NOMO-1 treated with dmso at 0.1 percent for 144 hours (cell line): ENCODE measurements around the gene RALGDS.
"Not testable (repeated sequence)": the region's sequence is repeated elsewhere in the genome, so short reads cannot be mapped to it uniquely, and the experiment has no call there.

Source experiments
- DNase-seq: peaks from one replicate; lab custom pipeline; 2025; ENCODE audit not compliant: unreplicated experiment; lab: John Stamatoyannopoulos, UW

RALGDS gene

DNA sequence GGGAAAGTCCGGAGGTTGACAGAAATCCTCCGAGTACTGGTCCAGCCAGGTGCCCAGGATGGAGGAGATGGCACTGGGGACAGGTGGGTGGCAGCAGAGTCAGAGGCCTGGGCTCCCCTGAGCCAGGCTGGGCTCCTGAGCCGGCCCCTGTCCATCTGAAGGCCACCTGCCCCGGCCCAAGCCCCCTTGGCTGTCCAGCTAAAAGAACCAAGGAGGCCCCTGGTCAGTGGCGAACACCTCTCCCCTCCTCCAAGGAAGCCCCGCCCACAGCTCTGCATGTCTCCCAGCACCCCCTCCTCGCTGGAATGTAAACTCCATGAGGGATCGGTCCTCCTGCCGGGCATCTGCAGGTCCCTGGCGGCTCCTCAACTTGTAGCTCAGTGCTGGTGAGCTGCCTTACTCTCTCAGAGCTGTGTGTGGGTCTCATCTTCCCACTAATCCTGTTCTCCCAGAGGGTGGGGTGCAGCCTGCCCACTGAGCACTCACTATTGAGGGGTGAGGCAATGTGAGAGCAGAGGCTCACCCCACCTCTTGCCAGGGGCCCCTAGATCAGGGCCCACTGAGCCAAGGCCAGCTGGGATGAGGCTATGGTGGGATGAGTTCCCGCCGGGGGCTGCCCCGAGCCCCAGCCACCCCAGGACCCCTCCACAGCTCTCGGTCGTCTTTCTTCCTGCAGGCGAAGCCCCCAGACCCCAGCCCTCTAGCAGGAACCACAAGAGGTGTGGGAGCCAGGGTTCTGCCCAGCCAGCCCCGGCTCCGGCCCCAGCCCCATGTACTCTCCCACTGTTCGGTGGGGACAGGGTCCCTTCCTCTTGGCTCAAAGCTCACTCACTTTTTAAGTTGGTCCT, 12.0 kb downstream of the RALGDS start:
- no peak for DNase-seq

DNA sequence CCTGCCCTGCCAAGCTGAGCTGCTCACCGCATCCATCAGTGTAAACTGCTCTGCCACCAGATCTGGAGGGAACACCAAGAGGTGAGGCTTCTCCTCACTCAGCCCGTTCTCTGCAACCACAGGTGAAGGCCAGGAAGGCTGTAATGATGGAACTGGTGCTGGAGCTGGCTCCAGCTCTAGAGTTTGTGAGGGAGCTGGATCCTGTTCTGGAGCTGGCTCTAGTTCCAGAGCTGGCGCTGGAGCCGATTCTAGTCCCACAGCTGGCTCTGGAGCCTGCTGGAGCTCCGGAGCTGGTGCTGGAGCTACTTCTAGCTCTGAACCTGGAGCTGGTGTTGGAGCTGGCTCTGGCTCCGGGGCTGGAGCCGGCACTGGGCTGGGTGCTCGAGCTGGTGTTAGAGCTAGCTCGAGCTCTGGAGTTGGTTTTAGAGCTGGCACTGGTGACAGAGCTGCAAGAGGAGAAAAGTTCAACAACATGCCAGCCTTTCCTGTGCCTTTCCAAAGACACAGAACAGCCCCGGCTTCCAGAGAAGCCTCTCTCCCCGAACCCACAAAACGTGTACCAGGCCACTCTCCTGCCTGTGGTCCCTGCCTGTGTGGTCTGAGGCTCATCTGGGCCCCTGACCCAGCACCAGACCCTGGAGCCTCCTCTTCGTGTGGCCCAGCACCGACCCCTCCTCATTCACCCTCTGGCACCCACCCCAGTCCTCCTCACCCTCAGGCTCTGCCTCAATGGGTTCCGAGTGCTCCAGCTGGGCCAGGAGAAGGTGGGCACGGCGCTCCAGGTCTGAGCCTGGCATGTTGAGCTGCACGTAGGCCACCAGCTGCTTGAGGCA, 12.9 kb downstream of the RALGDS start:
- DNase-seq, result no peak

DNA sequence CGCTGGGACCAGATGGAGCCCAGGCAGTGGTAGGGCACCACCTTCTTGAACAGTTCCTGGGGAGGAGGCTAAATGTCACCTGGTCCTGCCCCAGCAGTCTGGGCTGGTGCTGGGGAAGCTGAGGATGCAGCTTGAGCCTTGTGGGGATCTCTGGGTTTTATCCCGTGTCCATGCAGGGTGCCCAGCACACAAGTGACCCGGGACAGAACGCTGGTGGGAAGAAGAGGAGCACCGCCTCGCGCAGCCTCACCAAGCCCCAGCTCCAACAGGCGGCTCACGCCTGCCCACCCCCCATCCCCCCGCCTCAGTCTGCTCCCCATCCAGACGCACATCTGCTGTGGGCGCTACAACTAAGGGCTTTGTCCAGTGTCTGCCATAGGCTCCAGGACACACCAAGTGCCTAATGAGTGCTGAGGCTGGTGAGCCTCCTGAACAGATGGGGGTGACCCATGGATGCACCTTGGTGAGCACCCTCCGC, 13.8 kb downstream of the RALGDS start:
- no peak for DNase-seq

DNA sequence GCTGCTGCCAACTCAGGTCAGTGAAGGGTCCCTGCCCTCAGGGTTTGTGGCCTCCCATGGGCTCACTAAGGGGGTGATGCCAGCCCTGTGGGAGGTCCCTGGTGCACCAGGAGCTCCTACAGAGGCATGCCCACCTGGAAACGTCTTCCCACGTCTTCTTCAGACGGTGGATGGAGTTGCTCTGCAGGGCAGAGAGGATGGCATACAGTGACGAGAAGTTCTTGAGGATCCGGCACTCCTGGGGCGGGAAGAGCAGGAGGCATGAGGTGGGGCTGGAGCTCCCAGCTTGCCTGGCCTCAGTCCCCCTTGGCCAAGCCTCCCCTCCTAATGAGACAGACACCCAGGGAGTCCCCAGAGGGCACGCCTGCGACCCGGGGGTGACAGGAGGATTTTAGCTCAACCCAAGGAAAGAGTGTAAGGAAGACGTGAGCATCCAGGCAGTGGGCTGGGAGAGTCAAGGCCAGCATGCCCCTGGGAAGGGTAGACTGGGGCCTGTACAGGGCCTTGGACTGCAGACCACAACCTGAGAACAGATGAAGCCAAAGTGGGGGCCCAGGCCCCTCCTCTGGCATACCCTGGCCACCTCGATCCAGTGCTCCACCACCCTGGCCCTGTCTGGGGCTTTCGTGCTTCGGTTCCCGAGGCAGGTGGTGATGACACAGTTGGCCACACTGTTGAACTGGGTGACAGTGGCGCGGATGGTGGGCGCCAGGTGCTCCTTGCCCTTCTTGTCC, 14.4 kb downstream of the RALGDS start:
- DNase-seq, result no peak

DNA sequence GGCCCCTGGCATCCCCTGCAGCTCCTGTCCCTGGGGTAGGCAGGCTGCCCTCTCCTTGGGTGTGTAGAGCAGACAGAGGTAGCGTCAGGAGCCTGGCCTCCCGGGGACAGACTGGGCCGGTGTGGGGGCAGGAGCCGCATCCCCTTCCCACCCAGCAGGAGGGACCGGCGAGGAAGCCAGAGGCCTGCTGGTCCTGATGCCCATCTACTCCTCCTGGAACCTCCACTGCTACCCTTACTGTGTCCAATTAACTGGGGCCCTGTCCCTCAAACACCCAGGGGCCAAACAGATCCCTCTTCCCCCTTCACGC, 15.6 kb downstream of the RALGDS start:
- DNase-seq, result no peak

DNA sequence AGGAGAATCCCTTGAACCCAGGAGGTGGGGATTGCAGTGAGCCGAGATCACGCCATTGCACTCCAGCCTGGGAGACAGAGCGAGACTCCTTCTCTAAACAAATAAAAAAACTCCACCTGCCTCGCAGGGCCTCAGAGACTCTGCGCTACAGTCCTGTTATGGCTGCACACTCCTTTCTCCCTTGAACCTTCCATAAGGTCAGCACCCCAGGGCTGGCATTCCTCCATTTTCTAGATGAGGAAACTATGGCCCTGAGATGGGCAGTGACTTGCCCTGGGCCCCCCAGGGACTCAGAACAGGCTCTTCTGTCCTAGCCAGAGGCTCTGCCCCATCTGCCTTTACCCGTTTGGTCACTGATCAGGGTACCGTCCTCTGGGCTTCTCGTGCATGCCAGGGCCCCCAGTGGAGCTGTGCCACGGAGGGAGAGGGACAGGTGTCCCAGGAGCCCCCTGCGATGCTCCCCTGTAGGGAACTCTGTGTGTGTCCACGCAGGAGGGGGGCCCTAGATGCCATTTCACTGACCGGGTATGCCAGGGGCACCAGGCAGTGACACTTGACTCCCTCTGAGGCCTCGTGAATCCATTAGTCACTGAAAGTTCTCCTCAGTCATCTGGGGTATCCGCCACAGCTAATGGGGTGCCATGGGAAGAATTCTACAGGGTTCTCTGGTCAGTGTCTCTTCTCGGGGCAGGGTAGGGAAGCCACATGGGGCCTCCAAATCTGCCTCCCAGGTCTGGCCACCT, 16.2 kb downstream of the RALGDS start:
- DNase-seq, result no peak

DNA sequence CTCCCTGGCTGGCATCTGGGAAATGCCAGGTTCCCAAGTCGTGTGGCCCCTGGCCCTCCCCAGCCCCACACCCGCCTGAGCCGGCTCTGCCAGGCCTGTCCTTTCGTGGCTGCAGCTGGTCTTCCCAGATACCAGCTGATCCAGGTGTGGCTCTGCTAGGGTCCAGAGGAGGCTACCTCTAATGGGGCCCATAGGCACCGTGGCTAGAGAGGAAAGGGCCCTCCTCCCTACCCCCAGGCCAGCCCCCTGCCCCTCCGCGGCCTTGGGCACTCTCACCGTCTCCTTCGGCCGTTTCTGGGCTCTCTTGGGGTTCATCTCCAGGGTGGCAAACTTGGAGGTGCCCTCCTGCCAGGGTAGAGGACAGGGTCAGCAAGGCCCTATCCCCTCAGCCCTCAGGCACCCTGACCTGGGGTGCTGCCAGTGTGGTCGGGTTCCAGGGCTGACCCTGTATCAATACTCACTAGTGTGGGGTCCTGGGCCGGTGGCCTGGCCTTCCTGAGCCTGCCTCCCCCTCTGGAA, 17.0 kb downstream of the RALGDS start:
- no peak for DNase-seq

DNA sequence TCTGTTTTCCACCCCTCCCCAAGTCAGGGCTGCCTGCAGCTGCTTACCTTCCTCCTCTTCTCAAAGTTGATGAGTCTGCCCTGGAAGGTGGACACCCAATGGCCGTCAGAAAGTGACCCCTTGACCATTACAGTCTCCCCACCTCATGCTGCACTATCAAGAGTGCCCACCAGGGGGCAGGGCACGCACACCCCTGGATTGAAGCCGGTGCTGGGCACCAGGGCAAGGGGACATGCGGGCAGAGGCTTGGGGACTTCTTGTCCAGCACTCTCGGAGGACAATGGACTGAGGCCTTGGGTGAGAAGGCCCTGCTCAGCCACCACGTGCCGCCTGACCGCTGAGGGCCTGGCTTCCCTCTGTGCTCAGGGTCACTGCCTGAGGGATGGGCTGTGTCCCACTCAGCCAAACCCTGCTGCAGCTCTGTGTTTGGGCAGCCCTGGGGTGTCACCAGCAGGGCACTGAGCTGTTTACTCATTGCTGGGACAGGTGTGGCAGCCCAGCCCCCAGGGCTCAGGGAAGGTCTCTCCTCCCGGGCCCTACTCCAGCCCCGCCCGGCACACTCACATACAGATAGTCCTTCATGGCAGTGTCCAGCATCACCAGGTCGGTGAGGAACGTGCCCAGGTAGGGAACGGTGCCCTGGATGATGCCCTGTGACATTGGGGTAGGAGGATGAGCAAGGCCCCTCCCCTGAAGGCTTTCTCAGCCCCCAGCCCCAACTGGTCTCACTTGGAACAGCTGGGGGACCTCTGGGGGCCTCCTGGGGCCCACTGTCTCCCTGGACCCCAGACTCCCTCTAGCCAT, 17.7 kb downstream of the RALGDS start:
- DNase-seq, result no peak

DNA sequence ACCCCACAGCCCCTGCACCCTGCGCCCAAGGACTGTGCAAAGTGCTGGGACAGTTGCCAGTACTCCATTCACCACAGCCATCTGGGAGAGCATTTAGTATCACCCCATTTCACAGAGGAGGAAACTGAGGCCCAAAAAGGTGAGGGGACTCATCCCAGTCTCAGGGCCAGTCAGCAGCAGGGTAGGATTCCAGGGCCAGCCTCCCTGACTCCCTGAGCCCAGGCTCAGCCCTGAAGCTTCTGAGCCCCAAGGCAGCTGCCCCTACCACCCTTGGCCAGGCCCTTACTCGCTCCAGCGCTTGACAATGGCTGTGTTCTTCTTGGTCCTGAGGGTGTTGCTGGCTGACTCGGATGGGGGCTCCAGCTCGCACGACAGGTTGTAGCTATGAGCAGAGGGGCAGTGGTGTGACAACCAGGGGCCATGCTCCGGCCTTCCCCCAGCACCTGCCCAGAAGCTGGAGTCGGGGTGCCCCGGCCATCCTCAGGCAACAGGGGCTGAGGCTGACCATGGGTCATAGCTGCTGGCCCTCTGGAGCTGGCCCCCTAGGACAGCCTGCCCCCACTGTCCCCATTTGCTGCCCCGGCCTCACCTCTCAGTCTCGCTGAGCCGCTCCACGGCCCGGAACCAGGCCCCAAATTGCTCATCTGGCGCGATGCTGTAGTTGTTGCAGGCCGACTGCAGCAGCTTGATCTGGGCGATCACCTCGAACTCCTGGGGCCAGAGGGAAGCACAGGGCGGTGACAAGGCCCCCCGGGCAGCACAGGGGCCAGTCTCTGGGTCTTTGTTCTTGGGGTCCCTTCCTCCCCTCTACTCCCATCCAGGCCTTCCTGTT, 18.6 kb downstream of the RALGDS start:
- DNase-seq, result no peak

DNA sequence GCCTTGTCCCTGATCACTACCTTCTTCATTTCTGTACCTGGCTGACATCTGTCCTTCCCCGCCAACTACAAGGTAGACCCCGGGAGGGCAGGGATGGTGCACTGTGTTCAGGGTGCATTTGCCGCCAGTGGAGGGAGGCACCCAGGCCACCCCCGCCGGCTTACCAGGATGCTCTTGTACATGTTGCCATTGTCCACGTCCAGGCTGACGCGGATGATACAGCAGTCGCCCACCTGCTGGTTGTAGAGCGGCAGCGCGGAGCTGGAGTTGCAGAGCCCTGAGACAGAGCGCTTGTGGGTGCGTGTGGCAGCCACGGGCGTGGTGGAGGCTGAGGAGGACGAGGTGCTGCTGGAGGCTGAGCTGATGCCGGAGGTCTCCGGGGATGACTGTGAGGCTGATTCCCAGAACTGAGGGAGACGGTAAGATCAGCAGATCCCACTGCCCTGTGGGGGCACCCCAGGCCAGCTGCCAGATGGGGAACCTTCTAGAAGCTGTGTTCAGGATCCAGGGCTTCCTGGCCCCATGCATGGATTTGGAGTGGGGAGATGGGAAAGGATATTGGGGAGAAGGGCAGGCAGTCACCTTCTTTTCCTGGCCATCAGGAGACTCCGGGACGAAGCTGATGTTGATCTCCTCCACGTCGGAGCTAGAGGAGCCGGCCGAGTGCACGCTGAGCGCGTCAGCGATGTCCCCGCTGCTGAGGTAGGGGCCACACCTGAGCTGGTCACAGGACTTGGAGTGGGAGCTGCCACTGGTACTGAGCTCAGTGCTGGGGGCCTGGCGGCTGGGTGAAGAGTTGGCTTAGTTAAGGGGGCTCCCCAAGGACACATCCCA, 19.5 kb downstream of the RALGDS start:
- no peak for DNase-seq

DNA sequence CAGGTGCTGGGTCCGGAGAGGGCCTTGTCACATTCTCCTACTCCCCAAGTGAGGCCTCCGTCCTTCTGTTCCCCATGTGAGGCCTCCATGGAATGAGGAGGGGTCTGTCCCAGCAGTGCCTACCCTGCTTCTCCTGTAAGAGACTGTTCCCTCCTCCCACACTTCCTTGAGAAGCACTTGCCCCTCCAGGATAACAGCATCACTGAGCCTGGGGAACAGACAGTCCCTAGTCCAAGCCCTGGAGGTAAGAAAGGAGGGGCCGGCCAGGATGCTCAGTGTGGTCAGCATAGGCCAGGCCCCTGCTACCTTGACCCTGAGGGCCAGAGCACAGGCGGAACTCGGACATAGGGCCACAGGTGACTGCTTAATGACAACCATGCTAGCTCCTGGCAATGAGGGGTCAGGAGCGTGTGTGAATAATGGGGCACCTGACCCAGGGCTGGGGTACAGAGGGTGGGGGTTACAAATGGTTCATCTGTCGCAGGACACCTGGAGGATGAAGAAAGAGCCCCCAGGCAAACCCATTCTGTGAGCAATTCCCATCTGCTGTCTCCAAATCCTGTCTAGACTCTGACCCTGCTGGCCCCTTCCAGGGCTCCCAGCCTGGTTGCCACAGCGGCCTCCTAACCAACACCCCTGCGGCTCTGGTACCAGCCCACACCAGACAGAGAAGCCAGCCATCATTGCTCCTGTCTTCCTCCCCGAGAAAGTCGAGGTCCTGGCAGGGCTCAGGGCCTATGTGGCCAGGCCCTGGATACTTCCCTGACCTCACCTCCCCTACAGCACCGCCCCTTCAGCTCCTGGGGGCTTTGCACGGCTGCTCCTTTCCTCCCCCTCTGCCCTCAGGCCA, 20.3 kb downstream of the RALGDS start:
- no peak for DNase-seq

DNA sequence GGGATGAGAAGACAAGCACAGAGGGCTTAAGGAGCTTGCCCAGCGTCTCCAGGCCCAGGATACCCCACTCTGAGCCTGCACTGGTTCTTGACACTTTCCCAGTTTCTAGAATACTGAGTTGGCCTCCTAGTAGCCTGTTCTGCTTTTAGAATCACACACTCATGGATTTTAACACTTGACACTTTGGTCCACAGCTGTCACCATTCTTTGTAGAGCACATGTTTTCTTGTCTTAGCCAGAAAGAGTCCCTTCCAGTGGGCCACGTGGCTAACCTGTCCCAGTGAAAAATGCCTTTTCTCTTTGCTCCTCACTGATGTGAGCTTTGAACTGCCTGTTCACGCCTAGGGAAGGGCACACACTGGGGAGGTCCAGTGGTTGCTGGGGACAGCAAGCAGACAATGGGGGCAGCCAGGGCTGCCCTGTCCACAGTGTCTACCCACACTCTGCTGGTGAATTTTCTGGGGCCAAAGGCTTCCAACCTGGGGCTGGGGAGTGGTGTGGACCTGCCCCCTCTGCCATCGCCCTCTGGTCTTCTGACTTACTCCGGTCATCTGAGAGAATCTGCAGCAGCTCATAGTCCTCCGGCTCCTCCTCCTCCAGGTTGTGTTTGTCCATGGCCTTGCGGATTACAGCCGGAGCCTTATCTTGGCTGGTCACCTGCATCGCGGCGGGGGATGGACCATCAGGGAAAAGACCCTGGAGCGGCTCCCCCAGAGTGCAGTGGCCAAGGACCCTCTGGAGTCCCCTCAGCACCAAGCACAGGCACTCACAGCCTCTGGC, 21.1 kb downstream of the RALGDS start:
- no peak for DNase-seq

DNA sequence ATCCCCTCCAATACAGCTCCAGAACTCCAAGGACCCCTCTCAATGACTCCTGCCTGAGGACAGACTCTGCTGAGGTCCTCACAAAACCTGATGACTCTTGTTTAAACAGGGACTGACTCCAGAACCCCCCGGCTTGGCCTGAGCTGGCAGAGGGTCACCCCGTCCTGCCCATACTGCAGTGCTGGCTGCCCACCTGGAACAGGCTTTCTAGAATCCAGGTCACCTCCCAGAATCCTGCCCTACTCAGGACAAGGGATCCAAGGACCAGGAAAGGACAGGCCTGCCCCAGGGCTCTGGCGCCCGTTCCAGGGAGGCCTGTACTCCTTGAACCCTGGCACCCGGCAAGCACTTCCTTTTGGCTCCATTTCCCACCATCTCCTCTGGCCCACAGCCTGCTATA, 22.2 kb downstream of the RALGDS start:
- DNase-seq, result no peak

DNA sequence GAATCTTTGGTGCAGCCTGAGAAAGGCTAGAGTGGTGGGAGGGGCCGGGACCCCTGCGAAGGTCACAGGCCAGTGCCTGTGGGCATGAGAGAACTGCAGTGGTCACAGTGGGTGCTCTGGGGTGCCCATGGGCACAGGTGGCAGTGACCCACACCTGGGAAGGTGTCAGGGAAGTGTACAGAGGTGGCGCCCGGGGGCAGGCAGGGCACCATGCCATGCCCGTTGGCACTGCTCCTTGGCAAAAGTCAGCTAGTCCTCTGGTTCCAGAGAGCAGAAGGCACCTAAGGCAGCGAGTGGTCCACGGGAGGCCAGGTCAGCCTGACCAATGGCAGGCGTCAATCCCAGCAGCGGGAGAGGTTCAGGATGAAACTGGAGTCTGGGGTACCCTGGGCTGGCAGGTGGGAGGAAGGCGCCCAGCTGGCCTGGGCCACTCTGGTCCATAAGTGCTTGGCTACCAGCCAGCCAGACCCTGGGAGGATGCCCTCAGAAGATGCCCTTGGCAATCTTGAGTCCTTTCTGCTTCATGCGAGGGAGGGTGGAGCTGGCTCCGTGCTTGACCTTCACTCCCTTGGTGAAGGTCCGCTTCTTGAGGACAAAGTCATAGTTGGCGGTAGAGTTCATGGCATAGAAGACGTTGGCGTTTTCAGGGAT, 22.8 kb downstream of the RALGDS start:
- DNase-seq, result no peak

DNA sequence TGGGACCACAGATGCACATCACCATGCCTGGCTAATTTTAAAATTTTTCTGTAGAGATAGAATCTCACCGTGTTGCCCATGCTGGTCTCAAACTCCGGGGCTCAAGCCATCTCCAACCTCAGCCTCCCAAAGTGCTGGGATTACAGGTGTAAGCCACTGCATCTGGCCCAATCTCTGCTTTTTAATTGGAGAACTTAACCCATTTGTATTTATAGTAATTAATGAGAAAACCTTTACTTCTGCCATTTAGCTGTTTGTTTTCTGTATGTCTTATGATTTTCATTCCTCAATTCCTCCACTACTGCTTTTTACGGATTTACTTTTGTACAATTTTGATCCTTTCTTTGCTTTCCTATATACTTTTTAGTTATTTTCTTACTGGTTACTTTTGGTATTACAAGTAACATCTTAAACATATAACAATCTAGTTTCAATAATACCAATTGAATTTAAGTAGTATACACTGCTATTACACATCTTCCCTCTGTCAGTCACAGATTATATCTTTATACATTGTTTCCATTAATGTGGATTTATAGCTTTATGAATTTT, 26.1 kb downstream of the RALGDS start:
- DNase-seq, result no peak

DNA sequence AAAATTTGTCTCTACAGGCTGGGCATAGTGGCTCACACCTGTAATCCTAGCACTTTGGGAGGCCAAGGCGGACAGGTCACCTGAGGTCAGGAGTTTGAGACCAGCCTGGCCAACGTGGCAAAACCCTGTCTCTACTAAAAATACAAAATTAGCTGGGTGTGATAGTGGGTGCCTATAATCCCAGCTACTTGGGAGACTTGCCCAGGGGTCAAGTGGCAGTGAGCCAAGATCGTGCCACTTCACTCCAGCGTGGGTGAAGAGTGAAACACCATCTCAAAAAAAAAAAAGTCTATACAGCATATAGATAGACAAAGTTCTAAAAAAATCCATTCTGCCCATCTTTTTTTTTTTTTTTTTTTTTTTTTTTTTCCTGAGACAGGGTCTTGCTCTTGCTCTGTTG, 26.7 kb downstream of the RALGDS start:
- not testable (repeated sequence) for DNase-seq
